Measurements from ENCODE around the gene SPCS2. TPM values are rescaled to one million over a fixed set of nuclear protein-coding genes. Genes with fewer than 3 reads are reported as not detected.

Gene SPCS2
- total and polyA plus RNA-seq, 4 donors, result 80.9 to 169 (median 129) TPM

- ATAC-seq (ENCODE audit: insufficient read depth, low FRiP score) (no peak), DNase-seq (no peak)
- Histone ChIP-seq H3K27ac (ENCODE audit: low read depth in 1 of 2, low read length in 1 of 2) (no peak overlapping the region), H3K9ac (ENCODE audit: insufficient read depth in 1 of 2, low read length in 2 of 2) (no peak overlapping the region), H3K4me3 (no peak overlapping the region), H3K27me3 (ENCODE audit: control insufficient read depth in 3 of 3, insufficient read depth in 3 of 3, low read length in 2 of 3) (no peaks in the 10 kb centered on the region), H3K36me3 (ENCODE audit: control insufficient read depth in 4 of 4, insufficient read depth in 4 of 4, low read length in 4 of 4) (peaks cover 0 to 23% (median 14%) of the 10 kb centered on the region in 4 donors), H3K4me1 (ENCODE audit: control insufficient read depth in 5 of 5, insufficient read depth in 5 of 5, low read length in 5 of 5) (no peaks in the 10 kb centered on the region), H3K9me3 (ENCODE audit: control insufficient read depth in 4 of 4, insufficient read depth in 3 of 4, low read length in 3 of 4) (no peaks in the 10 kb centered on the region)
- TF ChIP-seq CTCF (IDR thresholded peaks at IDR 0.05; ENCODE audit: control extremely low read depth, extremely low read depth), result no peak
- WGBS, 2 donors, result 89 to 91% methylated on average over 8 of the region's 8 CpGs
Observed at GRCh38 chr11:74926304-74927030, 22.6 kb upstream of the SPCS2 start.

- no peak overlapping the region for H3K9ac ChIP-seq (ENCODE audit: insufficient read depth in 1 of 2, low read length in 2 of 2)
- no peak overlapping the region for H3K27ac ChIP-seq (ENCODE audit: low read depth in 1 of 2, low read length in 1 of 2)
- ATAC-seq (ENCODE audit: insufficient read depth, low FRiP score), result no peak
- no peaks in the 10 kb centered on the region for H3K9me3 ChIP-seq (ENCODE audit: control insufficient read depth in 4 of 4, insufficient read depth in 3 of 4, low read length in 3 of 4)
- H3K27me3 ChIP-seq (ENCODE audit: control insufficient read depth in 3 of 3, insufficient read depth in 3 of 3, low read length in 2 of 3), result no peaks in the 10 kb centered on the region
- no peak for TF ChIP-seq CTCF (IDR thresholded peaks at IDR 0.05; ENCODE audit: control extremely low read depth, extremely low read depth)
- H3K4me1 ChIP-seq (ENCODE audit: control insufficient read depth in 5 of 5, insufficient read depth in 5 of 5, low read length in 5 of 5), result no peaks in the 10 kb centered on the region
- no peak overlapping the region for H3K4me3 ChIP-seq
- H3K36me3 ChIP-seq (ENCODE audit: control insufficient read depth in 4 of 4, insufficient read depth in 4 of 4, low read length in 4 of 4), result peaks cover 0 to 23% (median 14%) of the 10 kb centered on the region in 4 donors
- no peak for DNase-seq
Observed at GRCh38 chr11:74927496-74927895, 21.6 kb upstream of the SPCS2 start.

GRCh38 chr11:74929431-74930363 is 19.4 kb upstream of the SPCS2 start:
- no peaks in the 10 kb centered on the region for H3K9me3 ChIP-seq (ENCODE audit: control insufficient read depth in 4 of 4, insufficient read depth in 3 of 4, low read length in 3 of 4)
- ATAC-seq (ENCODE audit: insufficient read depth, low FRiP score) (no peak), DNase-seq (peak; percentile 63 to 92 (median 87))
- peaks cover 2 to 43% (median 18%) of the 10 kb centered on the region in 4 donors for H3K36me3 ChIP-seq (ENCODE audit: control insufficient read depth in 4 of 4, insufficient read depth in 4 of 4, low read length in 4 of 4)
- no peaks in the 10 kb centered on the region for H3K4me1 ChIP-seq (ENCODE audit: control insufficient read depth in 5 of 5, insufficient read depth in 5 of 5, low read length in 5 of 5)
- no peaks in the 10 kb centered on the region for H3K27me3 ChIP-seq (ENCODE audit: control insufficient read depth in 3 of 3, insufficient read depth in 3 of 3, low read length in 2 of 3)
- WGBS, 2 donors, result 52 to 67% methylated on average over 8 of the region's 8 CpGs
- H3K27ac ChIP-seq (ENCODE audit: low read depth in 1 of 2, low read length in 1 of 2), result no peak overlapping the region
- H3K4me3 ChIP-seq, result no peak overlapping the region
- H3K9ac ChIP-seq (ENCODE audit: insufficient read depth in 1 of 2, low read length in 2 of 2), result no peak overlapping the region
- peak; percentile 89 for TF ChIP-seq CTCF (IDR thresholded peaks at IDR 0.05; ENCODE audit: control extremely low read depth, extremely low read depth)
